Occipital lobe (tissue), 2 donors: ENCODE measurements around the gene ANAPC2. TPM values are rescaled to one million over a fixed set of nuclear protein-coding genes. Genes with fewer than 3 reads are reported as not detected.

Source experiments
- DNase-seq: peaks from one replicate; lab custom pipeline; 2025; lab: John Stamatoyannopoulos, UW
- total RNA-seq: library from RNA; depleted of rRNA; stranded (reverse); fragments of >200 nt; gene quantifications from one replicate; pipeline ENCODE4 v1.2.3, GENCODE V29; 2014

The ANAPC2 gene
- total RNA-seq, 1 donor from 2014 or later = 19.3 TPM

DNA sequence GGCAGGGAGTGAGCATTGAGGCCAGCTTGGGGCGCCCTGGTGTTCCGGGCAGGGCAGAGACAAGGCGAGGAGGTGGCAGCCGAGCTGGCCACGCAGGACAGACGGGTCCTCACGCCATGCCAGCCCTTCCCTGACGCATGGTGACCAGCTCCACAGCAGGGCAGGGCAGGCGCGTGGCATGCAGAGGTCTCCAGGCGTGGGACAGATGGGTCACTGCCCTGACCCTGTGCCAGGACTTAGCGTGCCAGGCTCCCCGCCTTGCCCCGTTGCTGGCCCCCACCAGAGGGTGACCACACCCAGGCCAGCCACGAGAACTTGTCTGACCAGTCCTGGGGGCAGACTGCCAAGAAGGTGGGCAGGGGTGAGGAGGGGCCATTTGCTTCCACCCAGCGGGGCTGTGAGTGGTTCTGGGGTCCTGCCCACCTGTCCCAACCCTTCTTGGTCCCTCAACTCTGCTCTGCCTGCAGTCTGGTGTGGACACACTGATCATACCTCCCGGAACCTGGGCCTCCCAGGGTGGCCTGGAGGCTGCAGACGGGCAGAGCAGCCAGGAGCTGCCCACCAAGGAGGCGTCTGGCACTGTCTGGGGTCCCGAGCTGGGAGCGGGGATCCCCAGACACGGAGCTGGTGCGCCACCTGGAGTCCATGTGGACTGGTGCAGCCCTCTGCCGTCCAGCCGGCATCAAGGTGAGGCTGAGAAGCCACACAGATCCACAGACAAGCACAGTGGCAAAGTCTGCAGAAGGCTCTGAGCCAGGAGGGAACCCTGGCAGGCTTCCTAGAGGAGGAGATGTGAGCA is 38.9 kb upstream of the ANAPC2 start, which contains the start of gene RNF224:
Gene RNF224, plus strand, starts transcription at position 449 of the 799 bp plus-strand sequence. CDS start 834 bp downstream, outside the sequence.
- no peak for DNase-seq

DNA sequence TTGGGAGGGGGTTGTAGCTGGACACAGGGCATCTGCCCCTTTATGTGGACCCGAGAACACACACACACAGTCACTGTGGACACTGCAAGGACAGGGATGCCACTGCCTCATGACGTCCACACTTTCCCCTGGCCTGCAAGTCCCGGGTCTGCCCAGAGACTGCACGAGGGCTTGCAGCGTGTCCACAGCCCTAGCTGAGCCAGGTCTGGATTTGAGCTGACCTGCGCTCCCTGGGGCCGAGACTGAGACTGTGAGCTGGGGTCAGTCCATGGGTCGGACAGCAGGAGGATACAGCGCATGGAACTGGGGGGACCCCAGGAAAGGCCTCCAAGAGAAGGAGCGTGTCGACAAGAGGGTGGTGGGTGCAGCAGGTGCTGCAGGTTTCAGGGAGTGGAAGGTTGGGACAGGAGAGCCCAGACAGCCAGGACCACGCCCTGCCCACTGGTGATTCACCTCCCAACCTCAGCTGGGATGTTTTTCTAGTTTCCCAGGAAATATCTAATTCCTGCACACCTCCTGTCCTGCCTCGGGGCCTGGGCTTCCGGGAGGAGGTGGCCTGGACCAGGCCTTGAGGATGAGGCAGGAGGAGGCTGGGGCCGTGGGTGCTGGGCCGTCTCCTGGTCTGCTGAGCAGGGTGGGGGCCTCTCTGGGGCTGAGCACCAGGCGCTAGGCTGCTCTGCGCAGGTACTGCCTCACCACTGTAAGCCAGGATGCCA is 38.1 kb upstream of the ANAPC2 start:
- no peak for DNase-seq

DNA sequence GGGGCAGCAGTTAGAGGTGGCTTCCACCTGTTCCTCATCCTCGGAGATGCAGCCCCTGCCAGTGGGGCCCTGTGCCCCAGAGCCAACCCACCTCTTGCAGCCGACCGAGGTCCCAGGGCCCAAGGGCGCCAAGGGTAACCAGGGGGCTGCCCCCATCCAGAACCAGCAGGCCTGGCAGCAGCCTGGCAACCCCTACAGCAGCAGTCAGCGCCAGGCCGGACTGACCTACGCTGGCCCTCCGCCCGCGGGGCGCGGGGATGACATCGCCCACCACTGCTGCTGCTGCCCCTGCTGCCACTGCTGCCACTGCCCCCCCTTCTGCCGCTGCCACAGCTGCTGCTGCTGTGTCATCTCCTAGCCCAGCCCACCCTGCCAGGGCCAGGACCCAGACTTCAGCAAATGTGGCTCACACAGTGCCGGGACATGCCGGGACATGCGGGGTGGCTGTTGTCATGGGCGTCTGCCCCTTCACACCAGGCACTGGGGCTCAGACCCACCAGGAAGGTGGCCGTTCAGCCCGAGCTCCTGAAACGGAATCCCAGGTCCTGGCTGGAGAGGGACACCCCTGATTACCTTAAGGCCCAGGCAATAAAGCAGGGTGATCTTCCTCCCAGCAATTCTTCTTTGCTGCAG is 37.5 kb upstream of the ANAPC2 start:
- DNase-seq = no peak

DNA sequence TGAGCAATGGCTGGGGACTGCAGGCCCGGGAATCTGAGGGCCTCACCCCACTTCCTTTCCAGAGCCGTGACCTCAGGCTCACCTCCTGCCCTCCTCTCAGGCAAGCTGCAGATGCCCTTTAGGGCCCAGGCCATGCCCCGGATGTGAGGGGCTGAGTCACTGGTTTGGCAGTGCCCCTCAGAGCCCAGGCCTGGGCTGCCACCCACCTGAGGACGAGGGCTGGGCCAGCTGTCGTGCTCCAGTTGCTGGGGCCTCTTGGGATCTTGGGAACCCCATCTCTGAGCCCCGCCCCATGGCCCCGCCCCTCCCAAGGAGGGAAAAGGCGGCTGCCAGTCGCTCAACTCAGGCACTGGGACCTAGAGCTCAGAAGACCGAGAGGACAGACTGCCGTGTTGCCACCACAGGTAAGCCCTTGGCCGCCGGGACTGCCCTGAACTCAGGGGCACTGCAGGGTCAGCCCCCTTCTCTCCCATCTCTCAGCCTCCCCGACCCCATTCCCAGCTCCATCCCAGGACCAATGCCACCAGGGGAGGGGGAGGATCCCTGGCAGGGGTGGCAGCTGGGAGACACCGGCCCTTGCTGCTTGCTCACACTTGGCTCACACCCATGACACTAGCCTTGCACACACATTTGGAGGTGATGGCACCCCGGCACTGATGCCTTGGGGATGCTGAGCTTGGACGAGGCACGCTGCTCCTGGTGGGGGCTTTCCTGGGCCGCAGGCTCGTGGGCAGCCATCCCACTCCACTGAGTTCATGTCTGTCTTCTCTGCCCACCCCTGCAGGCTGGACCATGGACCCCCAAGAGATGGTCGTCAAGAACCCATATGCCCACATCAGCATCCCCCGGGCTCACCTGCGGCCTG is 36.7 kb upstream of the ANAPC2 start, which contains the start of gene CYSRT1:
Gene CYSRT1, plus strand, starts transcription at position 345 of the 865 bp plus-strand sequence. Its CDS starts 448 bp downstream, at position 793.
- no peak for DNase-seq

DNA sequence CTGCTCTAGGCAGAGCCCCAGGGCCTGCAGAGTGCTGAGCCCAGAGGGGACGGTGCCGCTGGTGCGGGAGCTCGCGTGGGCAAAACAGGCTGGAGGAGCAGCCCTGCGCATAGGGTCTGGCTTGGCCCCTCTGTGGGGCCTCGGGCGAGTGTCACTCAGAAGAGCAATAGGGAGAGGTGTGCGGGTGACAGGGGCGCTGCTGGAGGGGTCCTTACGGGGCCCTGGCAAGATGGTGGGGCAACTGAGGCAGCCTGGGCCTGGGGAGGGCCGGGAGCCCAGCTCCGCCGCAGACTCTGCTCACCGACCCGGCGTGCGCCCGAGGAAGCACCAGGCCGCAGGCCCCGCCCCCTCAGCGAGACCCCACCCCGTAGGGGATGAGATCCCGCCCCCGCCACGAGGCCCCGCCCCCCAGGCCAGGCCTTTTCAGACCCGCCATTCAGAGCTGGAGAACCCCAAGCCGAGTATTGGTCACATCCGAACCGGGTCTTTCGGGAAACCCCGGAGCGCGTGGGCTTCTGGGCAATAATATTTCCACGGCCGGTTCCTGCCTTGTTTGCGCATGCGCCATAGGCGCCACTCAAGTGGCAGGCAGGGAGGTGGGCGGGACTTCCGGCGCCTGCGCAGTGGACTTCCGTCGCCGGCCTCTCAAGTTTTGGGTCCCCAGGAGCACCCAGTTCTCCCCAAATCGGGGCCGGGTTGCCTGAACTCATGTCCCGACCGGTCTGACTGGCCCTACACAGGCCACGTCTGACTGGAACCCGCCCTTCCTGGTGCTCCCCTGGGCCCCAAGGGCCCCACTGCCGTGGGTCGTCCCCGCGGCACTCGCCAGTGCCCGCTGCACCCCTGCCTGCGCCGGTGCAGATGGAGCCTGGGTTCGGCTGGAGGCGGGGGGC is 35.0 kb upstream of the ANAPC2 start:
- DNase-seq = peak; percentile 94

DNA sequence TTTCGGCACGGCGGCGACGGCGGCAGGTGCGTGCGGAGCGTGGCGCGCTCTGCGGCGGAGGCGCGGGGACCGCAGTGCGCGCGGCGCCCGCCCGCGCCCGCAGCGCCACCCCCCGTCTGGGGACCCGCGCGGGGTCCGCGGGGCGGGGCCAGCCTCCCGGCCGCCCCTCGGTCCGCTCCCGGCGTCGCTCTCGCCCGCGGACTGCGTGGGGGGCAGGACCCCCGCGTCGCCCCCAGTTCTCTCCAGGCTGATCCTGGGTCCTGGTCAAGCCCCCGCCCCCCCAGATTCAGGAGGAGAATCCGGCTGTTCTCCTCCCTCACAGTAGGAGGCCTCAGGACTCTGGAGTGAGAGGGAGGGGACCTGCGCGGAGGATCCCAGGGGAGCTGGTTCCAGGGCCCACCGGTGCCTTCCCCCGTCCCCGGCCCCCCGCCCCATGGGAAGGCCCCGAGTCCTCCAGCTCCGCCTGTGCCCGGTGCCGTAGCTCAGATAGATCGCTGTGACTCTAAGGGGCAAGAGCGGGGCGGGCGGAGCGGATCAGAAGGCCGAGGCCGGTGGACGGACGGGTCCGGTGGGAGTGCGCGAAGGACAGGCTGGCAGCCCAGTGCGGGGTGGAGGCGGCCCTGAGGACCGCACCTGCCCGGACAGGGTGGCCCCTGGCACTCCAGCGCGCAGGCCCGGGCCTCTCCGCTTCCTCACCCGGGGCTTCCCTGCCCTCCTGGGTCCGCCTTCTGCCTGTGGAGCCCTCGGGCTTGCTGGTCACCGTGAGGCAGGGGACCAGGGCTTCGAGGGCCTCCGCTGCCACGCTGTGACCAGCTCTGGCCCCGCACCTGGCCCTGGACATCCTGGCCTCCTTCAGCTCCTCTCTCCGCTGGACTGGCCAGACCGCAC is 34.1 kb upstream of the ANAPC2 start, which contains the start of gene RNF208:
Gene RNF208, minus strand, starts transcription at position 51 of the 888 bp plus-strand sequence. CDS start 1,028 bp downstream, outside the sequence.
- no peak for DNase-seq

DNA sequence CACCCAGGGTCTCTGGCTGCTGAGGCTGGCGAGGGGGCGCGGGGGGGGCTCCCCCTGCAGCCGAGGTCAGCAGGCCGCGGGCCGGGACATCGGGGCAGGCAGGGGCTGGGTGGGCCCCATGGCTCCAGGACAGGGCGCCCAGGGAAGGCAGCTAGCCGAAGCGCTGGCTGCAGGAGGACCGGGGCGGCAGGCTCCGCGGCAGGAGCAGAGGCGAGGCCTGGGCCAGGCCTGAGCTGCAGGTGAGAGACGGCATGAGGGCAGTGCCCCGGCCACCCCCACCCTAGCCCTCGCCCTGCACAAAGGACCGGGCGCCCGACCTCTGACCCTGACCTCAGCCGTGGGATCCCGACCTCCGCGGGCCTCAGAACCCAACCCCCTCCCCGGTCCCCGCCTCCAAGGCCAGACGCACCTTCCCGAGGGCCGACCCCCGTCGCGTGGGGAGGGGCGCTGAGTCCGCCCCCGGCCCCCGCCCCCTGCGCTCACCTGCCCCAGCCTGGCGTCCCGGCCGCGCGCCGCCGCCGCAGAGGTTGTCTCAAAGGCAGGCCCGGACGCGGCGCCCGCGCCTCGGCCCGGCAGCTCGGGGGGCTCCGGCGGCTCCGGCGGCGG is 33.2 kb upstream of the ANAPC2 start:
- DNase-seq = no peak

DNA sequence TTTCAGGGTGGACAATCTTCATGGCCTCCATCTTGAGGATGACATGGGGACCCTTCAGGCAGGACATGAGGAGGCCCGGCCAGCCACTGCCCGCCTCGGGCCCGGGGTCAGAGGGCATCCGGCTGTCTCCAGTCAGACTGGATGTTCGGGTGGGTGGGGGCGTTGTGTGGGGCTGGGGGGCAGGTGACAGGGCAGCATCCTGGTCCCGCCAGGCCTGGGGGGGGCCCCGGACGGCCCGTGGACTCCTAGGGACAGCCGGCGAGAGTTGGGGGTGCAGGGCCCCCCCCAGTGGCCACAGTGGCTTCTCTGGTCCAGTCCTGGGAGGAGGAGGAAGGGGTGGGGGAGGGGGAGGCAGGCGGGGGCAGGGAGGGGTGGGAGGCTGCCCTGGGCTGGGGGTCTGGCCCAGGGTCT is 32.7 kb upstream of the ANAPC2 start:
- no peak for DNase-seq

DNA sequence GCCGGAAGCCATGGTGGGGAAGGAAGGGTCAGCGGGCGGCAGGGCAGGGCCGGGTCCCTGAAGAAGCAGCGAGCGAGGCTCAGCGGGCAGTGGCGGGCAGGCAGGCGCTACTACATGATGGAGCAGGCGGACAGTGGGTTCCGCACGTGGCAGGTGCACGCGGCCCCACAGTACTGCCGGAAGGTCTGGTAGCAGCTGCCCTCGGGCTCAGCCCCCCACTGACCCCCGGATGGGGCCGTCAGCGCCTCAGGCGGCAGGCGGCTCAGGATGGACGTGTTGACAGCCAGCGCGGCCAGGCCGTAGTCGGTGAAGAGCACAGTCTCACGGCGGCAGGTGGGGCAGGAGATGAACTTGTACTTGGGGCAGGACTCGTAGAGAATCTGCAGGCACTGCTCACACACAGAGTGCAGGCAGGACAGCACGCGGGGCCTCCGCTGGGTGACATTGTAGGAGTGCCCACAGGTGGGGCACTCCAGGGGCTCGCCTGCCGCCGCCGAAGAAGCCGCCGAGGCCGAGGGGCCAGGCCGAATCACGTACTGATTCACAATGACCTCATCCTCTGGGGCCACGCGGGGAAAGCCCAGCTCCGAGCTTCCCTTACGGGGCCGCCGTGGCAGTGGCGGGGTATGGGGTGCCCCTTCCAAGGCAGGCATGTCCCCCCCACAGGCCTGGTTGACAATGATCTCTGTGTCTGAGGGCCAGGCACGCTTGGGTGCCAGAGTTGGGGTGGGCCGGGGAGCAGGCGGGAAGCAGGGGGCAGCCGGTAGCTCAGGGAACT is 32.1 kb upstream of the ANAPC2 start:
- no peak for DNase-seq

DNA sequence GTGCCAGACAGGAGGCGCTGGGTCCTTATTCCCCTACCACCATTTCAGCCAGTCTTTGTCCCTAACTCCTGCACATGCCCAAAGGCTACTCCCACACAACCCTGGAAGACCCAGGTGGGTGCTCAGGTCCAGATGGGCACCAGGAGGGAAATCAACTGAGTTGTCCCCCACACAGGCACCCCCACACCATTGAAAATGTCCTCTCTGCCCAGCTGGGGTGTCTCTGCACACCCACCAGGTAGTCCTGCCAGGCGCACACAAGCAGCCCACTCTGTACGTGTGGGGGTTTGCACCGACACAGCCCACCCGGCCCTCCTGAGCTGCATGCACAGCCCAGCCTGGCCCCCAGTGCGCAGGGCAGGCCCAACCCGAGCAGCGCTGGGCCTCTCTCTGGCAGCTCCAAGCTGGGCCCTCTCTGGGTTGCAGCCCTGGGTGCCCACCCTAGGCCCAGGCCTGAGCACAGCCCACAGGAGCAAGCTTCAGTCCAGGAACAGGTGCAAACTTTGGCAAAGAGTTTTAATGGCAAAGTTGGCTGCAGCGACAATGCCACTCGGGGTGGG is 31.5 kb upstream of the ANAPC2 start:
- DNase-seq = no peak

DNA sequence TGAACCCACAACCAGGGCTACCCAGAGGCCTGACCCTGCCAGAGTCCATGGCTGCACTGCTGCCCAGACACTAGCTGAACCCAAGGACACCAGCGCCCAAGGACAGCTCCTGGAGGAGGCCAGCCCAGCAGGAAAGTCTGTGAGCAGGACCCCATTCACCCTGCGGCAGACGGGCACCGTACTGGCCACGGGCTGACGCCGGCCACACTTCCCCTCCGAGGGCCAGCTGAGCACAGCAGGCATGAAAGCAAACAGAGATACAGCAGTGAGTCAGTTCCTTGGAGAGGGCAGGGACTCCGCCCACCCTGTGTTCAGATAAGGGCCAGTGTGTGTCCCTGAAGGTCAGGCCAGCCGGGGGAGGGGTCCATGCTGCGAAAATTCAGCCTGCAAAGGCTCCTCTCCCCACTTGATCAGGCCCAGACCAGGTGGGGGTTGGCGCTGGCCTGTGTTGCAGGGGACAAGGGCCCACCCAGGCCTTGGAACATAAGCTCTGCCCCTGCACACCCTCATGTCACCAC is 30.5 kb upstream of the ANAPC2 start:
- DNase-seq = no peak

DNA sequence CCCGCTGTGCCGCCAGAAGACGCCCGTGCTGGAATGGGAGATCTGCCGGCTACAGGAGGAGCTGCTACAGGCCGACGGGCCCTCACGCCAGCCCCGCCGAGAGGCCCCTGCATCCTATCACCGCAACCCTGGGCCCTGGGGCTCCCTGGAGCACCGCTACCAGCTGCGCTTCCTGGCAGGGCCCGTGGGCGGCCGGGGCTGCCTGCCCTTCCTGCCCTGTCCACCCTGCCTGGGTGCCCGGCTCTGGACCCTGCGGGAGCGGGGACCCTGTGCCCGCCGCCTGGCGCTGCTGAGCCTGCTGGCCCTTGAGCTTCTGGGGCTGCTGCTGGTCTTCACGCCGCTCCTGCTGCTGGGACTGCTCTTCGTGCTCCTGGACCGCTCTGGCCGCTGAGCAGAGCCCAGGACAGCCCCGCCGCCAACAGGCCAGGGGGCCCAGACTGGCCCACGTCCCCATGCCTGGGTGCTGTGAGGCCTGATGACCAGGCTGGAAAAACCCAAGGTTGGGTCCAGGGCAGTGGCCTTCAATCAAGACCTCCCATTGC is 29.9 kb upstream of the ANAPC2 start:
- no peak for DNase-seq

DNA sequence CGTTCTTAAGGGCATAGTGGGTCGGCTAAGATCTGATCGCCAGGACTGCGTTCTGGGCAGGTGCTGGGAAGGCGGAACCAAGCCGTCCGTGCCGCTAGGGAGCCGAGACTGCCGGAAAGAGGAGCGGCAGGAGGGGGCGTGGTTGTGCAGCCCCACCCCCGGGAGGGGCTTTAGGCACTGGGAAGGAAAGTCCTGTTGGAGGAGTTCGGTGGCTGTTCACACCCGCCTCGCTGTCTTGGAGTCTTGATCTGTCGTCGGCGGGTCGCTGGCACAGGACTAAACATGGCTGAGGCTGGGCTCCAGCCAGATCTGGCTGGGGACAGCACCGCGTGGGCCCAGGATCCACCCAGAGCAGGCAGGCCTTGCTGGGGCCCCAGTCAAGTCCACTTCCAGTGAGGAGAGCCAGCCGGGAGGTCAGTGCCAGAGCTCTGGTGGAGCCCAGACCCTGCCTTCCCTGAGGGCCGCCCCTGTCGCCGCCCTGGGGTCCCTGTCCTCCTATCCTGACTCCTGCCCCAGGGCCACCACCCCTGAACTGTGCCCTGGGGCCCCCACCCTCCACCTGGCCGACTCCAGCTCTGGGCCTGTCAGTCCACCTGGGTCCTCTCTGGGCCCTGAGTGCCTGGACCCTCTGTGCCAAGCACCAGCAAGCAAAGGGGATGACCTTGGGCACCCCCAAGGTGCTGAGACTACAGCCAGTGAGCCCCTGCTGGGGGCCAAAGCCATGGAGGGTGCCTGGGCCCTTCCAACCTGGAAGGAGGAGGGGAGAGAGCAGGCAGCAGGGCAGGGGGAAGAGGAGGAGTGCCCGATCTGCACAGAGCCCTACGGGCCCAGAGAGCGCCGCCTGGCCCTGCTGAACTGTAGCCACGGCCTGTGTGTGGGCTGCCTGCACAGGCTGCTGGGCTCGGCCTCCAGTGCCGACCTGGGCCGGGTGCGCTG is 29.2 kb upstream of the ANAPC2 start:
- no peak for DNase-seq

DNA sequence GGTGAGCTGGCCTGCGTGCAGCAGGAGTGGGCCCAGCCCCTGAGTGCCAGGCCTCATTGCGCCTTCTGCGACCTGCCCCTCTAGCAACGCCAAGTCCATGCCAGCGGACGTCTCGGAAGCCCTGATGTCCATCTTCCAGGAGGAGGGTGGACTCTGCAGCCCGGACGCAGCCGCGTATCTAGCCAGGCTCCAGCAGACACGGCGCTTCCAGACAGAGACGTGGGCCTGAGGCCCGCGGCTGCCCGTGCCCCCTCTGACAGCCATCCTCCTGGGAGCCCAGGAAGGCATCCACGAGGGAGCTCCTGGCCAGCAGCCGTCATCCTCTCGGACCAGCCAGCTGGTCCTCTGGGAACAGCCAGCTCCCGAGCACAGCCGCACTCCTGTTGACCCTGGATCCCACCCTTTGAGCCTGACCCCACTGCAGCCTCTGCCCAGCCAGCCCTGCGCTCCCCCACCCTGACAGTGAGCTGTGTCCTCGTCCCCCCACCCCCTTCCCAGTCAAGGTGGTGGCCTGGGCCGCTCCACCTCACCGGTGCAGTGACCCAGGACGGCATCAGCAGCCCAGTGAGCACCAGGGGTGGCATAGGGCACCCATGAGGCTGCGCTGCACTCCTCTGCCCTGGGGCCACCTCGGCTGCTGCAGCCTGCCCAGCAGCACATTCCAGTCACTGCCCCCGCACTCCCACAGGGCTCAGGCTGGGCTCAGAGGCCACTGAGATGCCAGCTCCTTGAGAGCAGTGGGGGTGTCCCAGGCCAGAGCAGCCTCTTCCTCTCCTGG is 28.0 kb upstream of the ANAPC2 start:
- DNase-seq = no peak
